ENCODE results near the gene DIAPH3. TPM values are rescaled to one million over a fixed set of nuclear protein-coding genes. Genes with fewer than 3 reads are reported as not detected.

The DIAPH3 gene
- polyA plus RNA-seq, 1 of the 3 experiments (the other 2 are of a cell fraction) = 5.4 TPM

GRCh38 chr13:59635589-59635988, 528.1 kb downstream of the DIAPH3 start (continued):
- no peak for TF ChIP-seq CTCF (IDR thresholded peaks at IDR 0.05)

DNA sequence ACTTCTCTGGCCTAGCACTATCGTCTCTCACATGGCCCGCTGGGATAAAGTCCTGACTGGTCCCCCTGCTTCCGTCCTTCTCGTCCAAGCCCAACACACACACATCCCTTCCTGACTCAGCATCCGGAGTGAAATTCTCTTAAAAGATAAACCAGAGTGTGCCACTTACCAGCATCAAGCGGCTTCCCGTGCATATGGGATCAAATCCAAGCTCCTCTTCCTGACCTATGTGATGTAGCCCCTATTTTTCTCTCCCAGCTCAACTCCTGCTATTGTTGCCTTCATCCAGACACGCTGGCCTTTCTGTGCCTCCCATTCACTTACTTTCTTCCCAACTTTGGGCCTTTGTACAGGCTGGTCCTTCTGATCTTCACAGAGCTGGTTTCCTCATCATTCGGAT, 530.4 kb downstream of the DIAPH3 start:
- H3K27me3 ChIP-seq (ENCODE audit: insufficient read depth) = no peaks in the 10 kb centered on the region
- H3K4me2 ChIP-seq = no peak overlapping the region
- POLR2A ChIA-PET = no interaction called here
- no peaks in the 10 kb centered on the region for H3F3A ChIP-seq (replicated peaks; ENCODE audit: insufficient read depth)
- H3K36me3 ChIP-seq (replicated peaks in 1 of 2; ENCODE audit: control insufficient read depth in 1 of 2, insufficient read depth in 2 of 2, low read length in 1 of 2) = no peaks in the 10 kb centered on the region
- H3K9ac ChIP-seq = no peak overlapping the region
- DNase-seq = no peak
- peaks cover 0 to 7% of the 10 kb centered on the region in 2 experiments; a peak in 1 of 4 replicates for H3K4me1 ChIP-seq (ENCODE audit: control insufficient read depth in 1 of 2, insufficient read depth in 2 of 2, low read depth in 1 of 2, low read length in 1 of 2)
- TF ChIP-seq EZH2phosphoT487 (IDR thresholded peaks at IDR 0.05; ENCODE audit: borderline replicate concordance, low read depth) = no peak
- TF ChIP-seq FOXM1 (IDR thresholded peaks at IDR 0.05; ENCODE audit: low read depth) = no peak
- TF ChIP-seq NRF1 (IDR thresholded peaks at IDR 0.05; ENCODE audit: low read depth, low read length) = no peak
- TF ChIP-seq SMC3 (IDR thresholded peaks at IDR 0.05; ENCODE audit: low read depth, low read length) = no peak
- no peak for TF ChIP-seq RAD21 (IDR thresholded peaks at IDR 0.05; ENCODE audit: low read length)
- no peak for TF ChIP-seq GABPA (IDR thresholded peaks at IDR 0.05; ENCODE audit: low read depth)
- TF ChIP-seq REST (IDR thresholded peaks at IDR 0.05; ENCODE audit: low read depth, low read length) = no peak
- no peak for TF ChIP-seq MAX (IDR thresholded peaks at IDR 0.05; ENCODE audit: low read depth)
- no peak for TF ChIP-seq TCF12 (IDR thresholded peaks at IDR 0.05)
- TF ChIP-seq TEAD4 (IDR thresholded peaks at IDR 0.05; ENCODE audit: borderline replicate concordance, insufficient read depth) = no peak
- TF ChIP-seq ZBTB33 (IDR thresholded peaks at IDR 0.05; ENCODE audit: borderline replicate concordance, low read depth) = no peak
- TF ChIP-seq USF1 (IDR thresholded peaks at IDR 0.05; ENCODE audit: borderline replicate concordance, low read depth) = no peak
- no peak for TF ChIP-seq YY1 (IDR thresholded peaks at IDR 0.05; ENCODE audit: low read depth)
- TF ChIP-seq MXI1 (IDR thresholded peaks at IDR 0.05; ENCODE audit: low read depth, low read length) = no peak
- TF ChIP-seq TAF1 (IDR thresholded peaks at IDR 0.05; ENCODE audit: borderline replicate concordance, low read depth, low read length) = no peak
- TF ChIP-seq GATA2 (CRISPR knock-in tag; IDR thresholded peaks at IDR 0.05) = no peak
- TF ChIP-seq EP300 (IDR thresholded peaks at IDR 0.05; ENCODE audit: borderline replicate concordance in 1 of 2, low read depth in 1 of 2, low read length in 1 of 2) = no peak
- TF ChIP-seq, protein P1, sequence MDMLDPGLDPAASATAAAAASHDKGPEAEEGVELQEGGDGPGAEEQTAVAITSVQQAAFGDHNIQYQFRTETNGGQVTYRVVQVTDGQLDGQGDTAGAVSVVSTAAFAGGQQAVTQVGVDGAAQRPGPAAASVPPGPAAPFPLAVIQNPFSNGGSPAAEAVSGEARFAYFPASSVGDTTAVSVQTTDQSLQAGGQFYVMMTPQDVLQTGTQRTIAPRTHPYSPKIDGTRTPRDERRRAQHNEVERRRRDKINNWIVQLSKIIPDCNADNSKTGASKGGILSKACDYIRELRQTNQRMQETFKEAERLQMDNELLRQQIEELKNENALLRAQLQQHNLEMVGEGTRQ (IDR thresholded peaks at IDR 0.05; ENCODE audit: borderline replicate concordance, low read depth, low read length) = no peak
- TF ChIP-seq MEF2A (IDR thresholded peaks at IDR 0.05; ENCODE audit: borderline replicate concordance, low read depth) = no peak
- TF ChIP-seq NFIC (IDR thresholded peaks at IDR 0.05; ENCODE audit: borderline replicate concordance) = no peak
- H2AFZ ChIP-seq (ENCODE audit: low read depth) = no peak overlapping the region
- no peak overlapping the region for H3K27ac ChIP-seq (ENCODE audit: low read depth in 2 of 2, low read length in 1 of 2)
- 87% methylated on average over 9 of the region's 9 CpGs for WGBS (ENCODE audit: low lambda C conversion rate)
- no peaks in the 10 kb centered on the region for H4K20me1 ChIP-seq (ENCODE audit: insufficient read depth)
- H3K9me3 ChIP-seq = no peaks in the 10 kb centered on the region
- no peak overlapping the region for H3K4me3 ChIP-seq (ENCODE audit: low read depth in 2 of 2, low read length in 1 of 2)
- no peaks in the 10 kb centered on the region for H3K9me2 ChIP-seq
- no peaks in the 10 kb centered on the region for H3K79me2 ChIP-seq (ENCODE audit: insufficient read depth)
- CTCF ChIA-PET = no interaction called here

All from SK-N-SH (cell line).